GM18505 (cell line): Measurements from ENCODE around the gene LRP11.
"Not testable (repeated sequence)": the region's sequence is repeated elsewhere in the genome, so short reads cannot be mapped to it uniquely, and the experiment has no call there.

ENCODE experiments used
- ATAC-seq: cut with Tn5 transposase; IDR thresholded peaks from one replicate; pipeline ENCODE4 v1.9.1; 2021; ENCODE audit not compliant: unreplicated experiment
- POLR2A ChIP-seq: IDR thresholded peaks from 4 replicates; pipeline ENCODE4 v1.6.1; 2011; ENCODE audit warnings: borderline replicate concordance; ENCODE audit not compliant: insufficient read depth, insufficient read length; ENCODE audit errors: extremely low read depth

LRP11 gene

DNA sequence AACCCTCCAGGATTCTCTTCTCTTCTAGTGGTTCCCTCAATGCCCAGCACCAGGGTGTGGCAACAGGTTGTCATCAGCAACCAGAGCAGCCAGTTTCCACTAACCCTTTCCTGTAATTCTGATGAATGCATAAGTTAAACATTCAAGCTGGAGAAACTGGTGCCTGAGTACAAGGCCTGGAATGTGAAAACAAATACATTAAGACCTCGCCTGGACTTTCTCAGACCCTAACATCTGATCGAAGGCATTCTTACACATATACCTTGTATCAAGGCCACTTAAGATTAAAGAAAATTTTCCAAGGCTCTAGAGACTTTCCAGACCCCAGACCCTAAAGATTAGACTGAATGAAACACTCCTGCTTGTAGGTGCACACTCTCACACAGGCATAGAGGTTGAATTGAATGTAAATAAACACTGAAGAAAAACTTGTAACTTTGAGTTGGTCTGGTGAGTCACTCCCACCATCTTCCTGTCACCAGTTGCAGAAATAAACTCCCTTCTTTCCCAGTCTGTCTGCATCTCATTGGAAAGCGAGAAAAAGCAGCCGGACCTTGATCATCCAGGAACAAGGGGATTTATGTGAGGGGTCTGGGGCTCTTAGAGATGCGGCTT is 9.0 kb downstream of the LRP11 start:
- no peak for ATAC-seq
- no peak for TF ChIP-seq POLR2A

DNA sequence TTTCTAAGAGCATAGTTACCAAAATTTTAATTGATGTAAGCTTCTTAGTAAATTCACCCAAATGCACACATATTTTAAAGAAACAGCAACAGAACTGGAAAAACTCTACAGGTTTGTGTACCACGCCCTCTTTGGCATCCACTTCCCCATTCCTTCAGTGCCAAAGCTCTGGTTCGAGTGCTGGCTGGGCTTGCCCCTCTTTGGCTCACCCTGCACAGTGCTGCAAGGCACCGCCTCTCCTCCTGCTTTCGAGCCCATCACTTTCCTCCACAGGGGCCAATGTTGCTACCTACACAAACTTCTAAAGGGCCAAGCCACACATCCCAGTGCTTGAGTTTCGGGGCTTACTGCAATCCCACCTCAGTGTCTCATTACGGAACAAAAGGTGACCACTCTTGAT is 9.6 kb downstream of the LRP11 start:
- TF ChIP-seq POLR2A, result no peak
- ATAC-seq, result no peak

DNA sequence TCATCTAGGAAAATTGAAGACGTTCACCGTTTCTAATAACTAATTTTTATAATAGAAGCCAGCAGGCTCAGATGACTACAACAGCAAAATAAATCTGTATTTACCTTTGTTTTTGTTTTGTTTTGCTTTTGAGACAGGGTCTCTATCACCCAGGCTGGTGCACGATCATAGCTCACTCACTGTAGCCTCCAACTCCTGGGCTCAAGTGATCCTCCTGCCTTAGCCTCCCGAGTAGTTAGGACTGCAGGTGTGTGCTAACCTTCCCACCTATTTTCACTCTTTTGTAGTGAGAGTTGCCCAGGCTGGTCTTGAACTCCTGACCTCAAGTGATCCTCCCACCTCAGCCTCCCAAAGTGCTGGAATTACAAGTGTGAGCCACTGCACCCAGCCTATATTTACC is 10.1 kb downstream of the LRP11 start:
- not testable (repeated sequence) for ATAC-seq

DNA sequence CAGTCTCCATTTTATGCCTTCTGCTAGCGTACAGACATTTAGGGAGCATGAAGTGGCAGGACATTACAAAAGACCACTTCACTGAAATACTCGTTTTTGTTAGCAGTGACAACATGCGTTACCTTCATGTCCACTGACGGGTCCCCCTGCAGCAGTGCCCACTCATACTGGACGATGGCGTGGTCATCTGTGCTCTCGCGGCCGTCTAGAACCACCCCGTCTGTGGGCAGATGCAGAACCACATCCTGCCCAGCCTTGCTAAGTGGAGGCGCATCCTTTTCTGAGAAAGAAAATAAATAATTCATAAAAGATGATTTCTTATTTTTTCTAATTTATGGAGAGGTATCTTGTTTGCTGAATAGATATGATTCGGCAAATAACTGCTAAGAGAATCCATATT is 11.3 kb downstream of the LRP11 start:
- TF ChIP-seq POLR2A, result no peak
- no peak for ATAC-seq

DNA sequence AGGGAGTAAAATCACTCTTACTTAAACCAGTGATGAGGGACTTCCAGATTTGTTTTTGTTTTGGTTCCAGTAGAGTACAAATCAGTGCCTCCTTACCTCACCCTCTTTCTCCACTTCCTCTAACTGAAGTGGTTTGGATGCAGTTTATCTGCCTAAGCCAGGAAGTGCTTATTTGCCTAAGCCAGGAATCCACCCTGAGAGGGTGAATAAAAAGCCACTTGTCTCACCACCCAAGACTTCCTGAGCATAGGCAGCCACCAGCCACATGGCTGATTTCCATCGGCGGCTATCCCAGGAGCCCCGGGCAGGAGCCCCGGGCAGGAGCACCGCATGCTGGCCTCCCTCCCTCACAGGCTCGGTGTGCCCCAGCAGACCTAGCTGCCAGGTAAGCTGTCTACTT is 12.0 kb downstream of the LRP11 start:
- ATAC-seq, result peak; percentile 59

DNA sequence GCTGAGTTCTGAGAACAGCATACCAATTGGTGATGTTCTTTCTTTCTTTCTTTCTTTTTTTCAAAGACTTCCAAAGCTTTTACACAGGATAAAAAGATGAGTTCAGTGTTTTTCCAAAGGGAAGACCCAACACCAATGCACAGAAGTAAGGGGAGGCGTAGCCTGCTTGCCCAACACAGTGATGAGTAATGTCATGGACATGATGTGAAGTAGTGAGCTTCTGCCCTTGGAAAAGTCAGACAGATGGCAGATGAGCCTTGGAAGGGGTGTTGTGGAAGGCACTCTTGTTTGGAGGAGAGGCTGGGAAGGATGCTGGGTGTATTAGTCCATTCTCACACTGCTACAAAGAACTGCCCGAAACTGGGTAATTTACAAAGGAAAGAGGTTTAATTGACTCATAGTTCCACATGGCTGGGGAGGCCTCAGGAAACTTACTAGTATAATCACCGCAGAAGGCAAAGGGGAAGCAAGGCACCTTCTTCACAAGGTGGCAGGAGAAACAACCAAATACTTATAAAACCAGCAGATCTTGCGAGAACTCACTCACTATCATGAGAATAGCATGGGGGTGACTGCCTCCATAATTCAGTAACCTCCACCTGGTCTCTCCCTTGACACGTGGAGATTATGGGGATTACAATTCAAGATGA is 12.6 kb downstream of the LRP11 start:
- no peak for TF ChIP-seq POLR2A
- ATAC-seq, result no peak

More for the DNA sequence above, 12.0 kb downstream of the LRP11 start:
- no peak for TF ChIP-seq POLR2A

DNA sequence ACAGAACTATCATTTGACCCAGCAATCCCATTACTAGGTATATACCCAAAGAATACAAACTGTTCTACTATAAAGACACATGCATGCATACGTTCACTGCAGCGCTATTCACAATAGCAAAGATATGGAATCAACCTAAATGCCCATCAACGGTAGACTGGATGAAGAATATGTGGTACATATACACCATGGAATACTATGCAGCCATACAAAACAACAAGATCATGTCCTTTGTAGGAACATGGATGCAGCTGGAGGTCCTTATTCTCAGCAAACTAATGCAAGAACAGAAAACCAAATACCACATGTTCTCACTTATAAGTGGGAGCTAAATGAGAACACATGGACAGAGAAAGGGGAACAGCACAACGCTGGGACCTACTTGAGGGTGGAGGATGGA is 15.8 kb downstream of the LRP11 start:
- ATAC-seq, result not testable (repeated sequence)

DNA sequence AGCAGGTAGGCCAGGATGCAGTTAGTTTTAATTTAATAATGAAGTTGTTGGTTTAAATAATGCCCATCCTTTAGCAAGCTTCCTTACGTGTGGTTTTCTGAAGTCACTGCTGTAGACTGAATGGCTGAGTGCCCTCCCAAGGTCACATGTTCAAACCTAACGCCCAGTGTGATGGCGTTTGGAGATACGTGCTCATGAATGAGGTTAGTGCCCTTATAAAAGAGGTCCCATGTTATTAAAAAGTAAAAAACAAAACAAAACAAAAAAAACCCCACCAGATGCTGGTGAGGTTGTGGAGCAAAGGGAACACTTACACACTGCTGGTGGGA is 16.3 kb downstream of the LRP11 start:
- ATAC-seq, result no peak
- TF ChIP-seq POLR2A, result no peak

DNA sequence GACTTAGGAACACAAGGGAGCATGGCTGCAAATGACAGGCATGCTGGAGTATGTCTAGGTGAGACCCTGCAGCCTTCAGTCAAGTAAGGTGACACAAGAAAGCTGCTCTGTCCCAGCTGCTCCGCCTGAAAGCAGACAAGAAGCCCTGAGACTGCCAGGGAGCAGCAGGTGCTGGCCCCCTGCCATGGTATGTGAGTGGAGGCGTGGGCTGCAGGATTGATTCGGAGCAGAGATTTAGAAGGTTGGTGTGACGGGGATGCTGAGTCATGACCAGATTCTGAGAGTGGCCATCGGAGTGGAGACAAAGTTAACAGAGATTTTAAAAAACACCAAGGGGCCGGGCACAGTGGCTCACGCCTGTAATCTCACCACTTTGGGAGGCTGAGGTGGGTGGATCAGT is 17.8 kb downstream of the LRP11 start:
- TF ChIP-seq POLR2A, result no peak
- ATAC-seq, result no peak

DNA sequence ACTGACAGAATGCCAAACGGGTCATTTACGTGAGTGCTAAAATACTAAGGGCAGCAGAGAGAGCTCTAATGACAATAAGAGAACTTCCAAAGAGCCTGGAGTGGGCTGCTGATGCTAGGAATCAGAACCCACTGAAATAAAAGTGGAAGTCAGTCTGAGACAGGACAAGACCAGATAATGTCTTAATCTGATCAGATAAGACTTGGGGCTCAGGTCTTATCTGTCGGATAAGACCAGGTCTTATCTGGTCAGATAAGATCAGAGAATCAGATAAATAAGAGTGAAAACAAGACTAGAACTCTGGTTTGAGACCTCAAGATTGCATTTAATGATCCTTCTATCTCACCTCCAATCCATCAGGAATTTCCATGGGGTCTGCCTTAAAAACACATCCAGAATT is 18.6 kb downstream of the LRP11 start:
- ATAC-seq, result no peak
- TF ChIP-seq POLR2A, result no peak

DNA sequence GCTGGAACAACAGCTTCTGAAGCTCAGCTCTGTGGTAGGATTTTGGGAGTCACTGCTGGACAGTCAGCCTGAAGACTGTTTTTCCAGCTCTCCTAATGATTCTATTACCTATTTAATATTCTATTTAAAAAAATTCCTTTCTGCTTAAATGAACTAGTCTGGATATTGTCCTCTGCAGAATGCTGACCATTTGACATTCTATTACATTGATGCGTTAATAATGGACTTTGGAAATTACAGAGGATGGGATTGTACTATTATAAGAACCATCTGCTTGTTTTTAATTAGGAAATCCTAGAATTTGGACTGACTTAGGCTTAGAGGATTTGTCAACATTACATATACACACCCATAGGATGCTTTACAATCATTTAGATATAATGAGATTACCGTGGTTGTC is 19.7 kb downstream of the LRP11 start:
- no peak for ATAC-seq
- no peak for TF ChIP-seq POLR2A

DNA sequence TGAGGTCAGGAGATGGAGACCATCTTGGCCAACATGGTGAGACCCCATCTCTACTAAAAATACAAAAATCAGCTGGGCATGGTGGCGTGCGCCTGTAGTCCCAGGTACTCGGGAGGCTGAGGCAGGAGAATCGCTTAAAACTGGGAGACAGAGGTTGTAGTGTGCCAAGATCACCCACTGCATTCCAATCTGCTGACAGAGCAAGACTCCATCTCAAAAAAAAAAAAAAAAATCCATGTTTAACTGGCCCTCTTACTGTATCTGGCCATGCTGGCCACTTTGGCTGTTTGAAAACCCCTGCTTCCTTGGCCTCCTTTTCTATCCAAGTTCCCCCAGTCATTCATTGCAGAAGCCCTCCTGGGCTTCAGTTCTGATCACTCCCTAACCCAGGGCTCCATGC is 20.1 kb downstream of the LRP11 start:
- ATAC-seq, result not testable (repeated sequence)

DNA sequence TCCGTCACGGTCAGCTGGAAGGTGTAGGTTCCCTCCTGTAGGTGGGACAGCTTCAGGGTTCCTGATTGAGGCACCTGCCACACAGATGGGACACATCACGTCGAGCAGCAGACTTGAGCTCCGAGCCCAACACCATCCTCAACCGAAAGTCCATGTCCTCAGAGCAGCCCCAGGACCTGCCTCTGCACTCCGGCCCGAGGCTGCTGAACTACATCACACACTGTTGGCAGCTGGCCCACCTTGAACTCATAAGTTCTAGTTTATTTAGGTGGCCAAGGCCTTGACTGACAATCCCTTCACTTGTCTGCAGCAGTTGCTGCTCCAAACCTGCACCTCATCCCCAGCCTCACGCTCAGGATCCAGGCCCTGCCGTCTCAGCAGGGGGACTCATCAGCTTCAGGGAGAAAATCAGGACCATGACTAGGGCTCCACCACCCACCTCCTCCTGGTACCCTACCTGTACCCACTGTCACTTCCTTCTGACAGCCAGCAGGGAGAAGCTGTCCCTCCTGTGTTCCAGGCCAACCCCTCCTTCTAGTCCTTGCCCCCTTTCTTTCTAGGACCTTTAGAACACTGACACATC is 21.0 kb downstream of the LRP11 start:
- TF ChIP-seq POLR2A, result no peak
- no peak for ATAC-seq

DNA sequence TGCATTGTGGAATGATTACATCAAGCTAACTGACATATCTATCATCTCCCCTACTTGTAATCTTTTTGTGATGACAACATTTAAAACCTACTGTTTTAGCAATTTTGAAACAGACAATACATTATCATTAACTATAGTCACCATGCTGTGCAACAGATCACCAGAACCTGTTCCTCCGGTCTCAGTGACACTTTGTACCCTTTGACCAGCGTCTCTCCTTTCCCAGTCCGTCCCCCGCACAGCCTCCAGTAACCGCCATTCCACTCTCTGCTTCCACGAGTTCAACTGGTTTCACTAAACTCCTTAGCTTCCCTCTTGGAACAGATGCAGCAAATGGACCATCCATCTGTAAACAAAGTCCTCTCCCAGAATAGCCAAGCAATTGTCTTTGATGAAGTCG is 21.8 kb downstream of the LRP11 start:
- no peak for ATAC-seq

More for the DNA sequence above, 21.8 kb downstream of the LRP11 start:
- TF ChIP-seq POLR2A, result no peak
